ENCODE results near the gene TBX18.

Gene TBX18

GRCh38 chr6:84764332-84765049 is at the start of gene TBX18:
TSS of gene TBX18 (minus strand) at chr6:84764598. CDS start at chr6:84764181, 417 bp downstream.
- no peak for FAIRE-seq

GRCh38 chr6:84811351-84811750 is 47.0 kb upstream of the TBX18 start:
- no peak for FAIRE-seq
- peak; percentile 12 for DNase-seq (ENCODE audit: low spot score)

More at GRCh38 chr6:84764332-84765049, at the start of gene TBX18:
- DNase-seq (ENCODE audit: low spot score): peak; percentile 88

- FAIRE-seq (no peak), DNase-seq (ENCODE audit: low spot score) (no peak)
These were observed 45.1 kb upstream of the TBX18 start for GRCh38 chr6:84809455-84809854.

- DNase-seq (ENCODE audit: low spot score): no peak
- FAIRE-seq: no peak
These were observed 44.2 kb upstream of the TBX18 start for GRCh38 chr6:84808491-84809061.

- no peak for DNase-seq (ENCODE audit: low spot score)
- no peak for FAIRE-seq
These were observed 40.7 kb upstream of the TBX18 start for GRCh38 chr6:84805145-84805544.

GRCh38 chr6:84804720-84805119 is 40.3 kb upstream of the TBX18 start:
- DNase-seq (ENCODE audit: low spot score): no peak

GRCh38 chr6:84801250-84801649 is 36.9 kb upstream of the TBX18 start:
- FAIRE-seq: no peak
- DNase-seq (ENCODE audit: low spot score): no peak

More at GRCh38 chr6:84804720-84805119, 40.3 kb upstream of the TBX18 start:
- no peak for FAIRE-seq

GRCh38 chr6:84798257-84798656 is 33.9 kb upstream of the TBX18 start:
- DNase-seq (ENCODE audit: low spot score): no peak

GRCh38 chr6:84796343-84796742 is 31.9 kb upstream of the TBX18 start:
- DNase-seq (ENCODE audit: low spot score) (no peak), FAIRE-seq (no peak)

More at GRCh38 chr6:84798257-84798656, 33.9 kb upstream of the TBX18 start:
- FAIRE-seq: no peak

GRCh38 chr6:84791927-84792326 is 27.5 kb upstream of the TBX18 start:
- DNase-seq (ENCODE audit: low spot score): no peak
- FAIRE-seq: no peak

GRCh38 chr6:84791233-84791632 is 26.8 kb upstream of the TBX18 start:
- DNase-seq (ENCODE audit: low spot score): peak; percentile 5
- FAIRE-seq: no peak

GRCh38 chr6:84789170-84789569 is 24.8 kb upstream of the TBX18 start:
- no peak for FAIRE-seq

GRCh38 chr6:84788689-84789088 is 24.3 kb upstream of the TBX18 start:
- DNase-seq (ENCODE audit: low spot score) (no peak), FAIRE-seq (no peak)

More at GRCh38 chr6:84789170-84789569, 24.8 kb upstream of the TBX18 start:
- DNase-seq (ENCODE audit: low spot score): no peak

- FAIRE-seq: no peak
- DNase-seq (ENCODE audit: low spot score): no peak
These were observed 21.3 kb upstream of the TBX18 start for GRCh38 chr6:84785671-84786070.

- no peak for DNase-seq (ENCODE audit: low spot score)
- no peak for FAIRE-seq
These were observed 15.5 kb upstream of the TBX18 start for GRCh38 chr6:84779917-84780316.

GRCh38 chr6:84779380-84779779 is 15.0 kb upstream of the TBX18 start:
- DNase-seq (ENCODE audit: low spot score) (no peak), FAIRE-seq (no peak)

GRCh38 chr6:84777888-84778287 is 13.5 kb upstream of the TBX18 start:
- FAIRE-seq (no peak), DNase-seq (ENCODE audit: low spot score) (no peak)

- FAIRE-seq: no peak
These were observed 12.0 kb upstream of the TBX18 start for GRCh38 chr6:84776392-84776791.

GRCh38 chr6:84775751-84776150 is 11.4 kb upstream of the TBX18 start:
- FAIRE-seq (no peak), DNase-seq (ENCODE audit: low spot score) (no peak)

More at GRCh38 chr6:84776392-84776791, 12.0 kb upstream of the TBX18 start:
- no peak for DNase-seq (ENCODE audit: low spot score)

GRCh38 chr6:84774985-84775284 is 10.5 kb upstream of the TBX18 start:
- no peak for FAIRE-seq
- DNase-seq (ENCODE audit: low spot score): no peak

GRCh38 chr6:84774157-84774984 is 10.0 kb upstream of the TBX18 start:
- FAIRE-seq (no peak), DNase-seq (ENCODE audit: low spot score) (no peak)

- DNase-seq (ENCODE audit: low spot score) (no peak), FAIRE-seq (no peak)
These were observed 9.2 kb upstream of the TBX18 start for GRCh38 chr6:84773431-84774156.

Measured in urothelium cell line (cell line).